RKO (cell line): Measurements from ENCODE around the gene PIK3AP1.

Experiments used
- DNase-seq: peaks from one replicate; pipeline ENCODE4 v3.0.0-alpha.2; 2016; ENCODE audit warnings: low spot score

PIK3AP1 gene

DNA sequence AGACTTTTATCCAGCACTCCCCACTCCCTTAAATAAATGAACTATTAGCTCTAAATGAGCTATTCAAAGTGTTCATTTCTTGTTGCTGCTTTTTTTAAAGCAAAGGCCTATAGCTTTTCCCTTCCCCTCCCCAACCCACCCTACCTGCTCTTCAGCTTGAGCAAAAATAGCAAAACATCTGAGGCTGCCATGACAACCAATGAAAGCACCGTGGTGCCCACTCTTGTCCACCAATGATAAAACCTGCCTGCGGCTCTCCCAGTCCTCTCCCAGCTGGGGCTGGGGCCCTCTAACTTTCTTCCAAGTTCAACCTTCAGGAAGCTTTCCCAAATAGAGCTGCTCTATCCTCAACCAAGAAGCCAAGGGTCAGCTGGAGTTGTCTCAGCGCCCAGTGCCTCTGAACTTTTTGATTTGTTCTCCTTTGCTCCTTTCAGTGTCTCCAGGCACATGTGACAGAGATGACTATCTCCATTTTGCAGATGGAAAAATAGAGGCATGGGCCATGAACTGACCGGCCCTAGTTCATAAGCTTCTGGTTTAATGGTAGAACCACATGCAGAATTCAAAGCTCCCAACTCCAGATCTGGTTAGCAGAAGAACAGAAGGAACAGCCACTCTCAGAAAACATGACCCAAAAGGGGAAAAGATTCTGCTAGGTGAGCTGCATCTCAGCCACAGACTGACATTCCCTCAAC, 47.7 kb downstream of the PIK3AP1 start:
- DNase-seq: no peak

DNA sequence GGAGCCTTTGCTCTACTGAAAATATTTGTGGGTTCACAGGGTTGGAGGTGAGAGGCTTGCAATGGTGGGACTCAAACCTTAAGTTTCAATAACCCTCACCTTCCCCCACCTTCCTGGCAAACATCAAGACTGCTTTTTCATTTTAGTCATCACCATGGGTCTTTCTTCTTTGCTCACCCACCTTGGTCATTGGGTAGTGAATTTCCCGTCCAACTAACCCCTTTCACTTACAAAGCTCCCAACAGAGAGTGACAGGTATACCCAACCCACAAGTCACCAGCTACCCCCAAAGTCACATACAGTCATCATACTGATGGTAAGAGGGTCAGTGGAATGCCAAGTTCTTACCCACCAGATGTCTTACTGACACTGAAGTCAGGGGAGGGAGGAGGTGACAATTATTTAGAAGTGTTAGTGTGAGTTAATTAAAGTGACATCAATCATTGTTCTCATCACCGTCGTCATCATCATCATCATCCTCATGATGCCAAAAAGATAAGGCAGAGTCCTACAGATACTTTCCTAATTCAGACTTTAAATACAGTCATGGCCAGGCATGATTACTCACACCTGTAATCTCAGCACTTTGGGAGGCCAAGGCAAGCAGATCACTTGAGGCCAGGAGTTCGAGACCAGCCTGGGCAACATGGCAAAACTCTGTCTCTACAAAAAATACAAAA, 49.0 kb downstream of the PIK3AP1 start:
- no peak for DNase-seq

DNA sequence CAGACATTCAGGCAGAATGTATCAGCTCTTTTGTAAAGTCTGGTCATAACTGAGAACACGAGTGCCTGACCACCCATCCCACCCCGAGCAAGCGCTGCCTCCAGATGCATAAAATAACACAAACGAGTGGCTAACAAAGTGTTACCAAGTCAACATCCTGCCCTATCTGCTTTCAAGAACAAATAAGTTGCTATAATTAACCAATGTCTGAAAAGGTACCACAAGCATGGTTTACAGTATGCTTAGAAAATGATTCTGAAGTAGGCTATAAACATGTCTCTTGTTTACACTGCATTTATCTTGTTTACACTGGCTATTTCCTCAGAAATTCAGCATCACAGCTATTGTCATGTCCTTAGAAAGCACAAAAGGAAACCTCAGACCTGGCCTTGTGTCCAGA, 49.5 kb downstream of the PIK3AP1 start:
- DNase-seq: no peak

DNA sequence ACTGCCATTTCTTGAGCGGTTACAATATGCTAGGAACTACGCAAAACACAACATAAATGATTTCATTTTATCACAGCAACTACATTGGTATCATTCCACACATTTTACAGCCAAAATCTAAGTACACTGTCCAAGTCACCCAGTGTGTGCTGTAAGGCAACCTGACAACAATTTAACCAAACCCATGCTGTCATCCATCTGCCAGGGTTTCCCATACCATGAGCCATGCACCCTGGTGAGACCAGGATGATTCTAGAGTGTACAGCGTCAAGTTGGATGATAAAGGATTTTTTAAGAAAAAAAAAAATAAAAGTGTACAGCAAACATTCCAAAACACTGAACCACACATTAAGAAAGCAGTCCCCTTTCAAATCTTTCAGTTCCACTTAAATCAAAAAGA, 52.9 kb downstream of the PIK3AP1 start:
- DNase-seq: no peak

DNA sequence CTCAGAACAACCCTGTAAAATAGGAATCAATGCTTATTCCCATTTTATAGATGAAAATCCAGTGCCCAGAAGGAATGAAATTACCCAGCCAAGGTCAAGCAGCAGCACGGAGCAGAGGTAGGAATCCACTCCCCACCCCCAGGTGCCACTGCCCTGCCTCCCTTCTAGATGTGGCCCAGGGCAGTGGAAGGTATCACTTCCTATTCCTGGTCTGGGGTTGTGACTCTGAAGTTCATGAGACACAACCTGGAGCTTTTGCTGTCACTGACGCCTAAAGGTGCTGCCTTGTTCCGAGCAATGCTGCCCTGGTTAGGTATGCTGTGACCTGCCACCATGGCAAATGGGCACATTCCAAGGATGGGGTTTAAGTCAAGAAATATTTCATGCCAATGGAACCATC, 53.6 kb downstream of the PIK3AP1 start:
- DNase-seq: no peak

DNA sequence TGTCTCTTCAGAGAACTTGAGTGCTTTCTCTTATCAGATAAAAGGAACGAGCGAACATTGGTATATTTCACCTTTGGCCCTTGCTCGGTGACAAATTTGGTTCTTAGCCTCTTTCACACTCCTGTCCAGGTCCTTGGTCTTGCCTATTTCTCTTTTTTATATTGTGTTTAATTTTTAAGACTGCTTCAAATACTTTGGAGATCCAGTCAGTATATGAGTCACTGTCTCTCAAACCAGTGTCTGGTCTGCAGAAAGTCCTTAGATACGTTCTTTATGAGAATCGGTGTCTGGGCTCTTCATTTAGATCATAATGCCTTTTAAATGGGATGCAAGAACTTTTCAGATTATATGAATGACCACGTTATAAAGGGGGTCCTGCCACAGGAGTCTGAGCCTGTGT, 55.0 kb downstream of the PIK3AP1 start:
- DNase-seq: no peak

DNA sequence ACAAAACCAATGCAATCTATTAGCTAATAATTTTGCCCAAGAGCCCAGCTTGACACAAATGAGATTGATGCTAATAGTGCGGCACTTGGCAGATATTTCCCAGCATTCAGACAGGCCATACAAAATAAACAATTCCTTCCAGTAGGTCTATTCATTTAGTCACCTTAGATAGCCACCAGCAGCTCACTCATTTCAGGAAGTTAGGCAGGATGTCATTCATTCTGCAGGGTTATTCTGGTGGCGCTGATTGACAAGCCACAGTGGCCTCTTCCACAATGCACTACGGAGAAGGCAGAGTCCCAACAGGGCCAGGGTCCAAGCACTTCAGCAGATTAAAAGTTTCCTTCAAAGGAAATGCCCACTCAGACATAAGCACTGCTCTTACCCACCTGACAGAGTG, 55.8 kb downstream of the PIK3AP1 start:
- no peak for DNase-seq

DNA sequence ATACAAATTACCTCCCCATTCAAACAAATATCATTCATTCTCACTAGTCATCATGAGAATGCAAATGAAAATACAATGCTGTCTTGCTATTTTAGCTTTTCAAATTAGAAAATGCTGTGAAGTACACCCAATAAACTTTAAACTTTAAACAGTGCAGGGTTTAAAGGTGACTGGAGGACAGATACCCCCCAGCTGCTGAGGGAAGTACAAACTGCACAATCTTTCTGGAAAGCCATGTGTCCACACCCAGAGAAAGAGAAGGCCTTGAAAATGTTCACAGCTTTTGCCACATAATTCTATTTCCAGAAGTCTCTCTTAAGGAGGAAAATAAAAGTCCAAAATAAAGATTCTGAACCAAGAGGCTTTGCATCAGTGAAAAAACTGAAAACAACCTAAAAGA, 56.5 kb downstream of the PIK3AP1 start:
- no peak for DNase-seq

DNA sequence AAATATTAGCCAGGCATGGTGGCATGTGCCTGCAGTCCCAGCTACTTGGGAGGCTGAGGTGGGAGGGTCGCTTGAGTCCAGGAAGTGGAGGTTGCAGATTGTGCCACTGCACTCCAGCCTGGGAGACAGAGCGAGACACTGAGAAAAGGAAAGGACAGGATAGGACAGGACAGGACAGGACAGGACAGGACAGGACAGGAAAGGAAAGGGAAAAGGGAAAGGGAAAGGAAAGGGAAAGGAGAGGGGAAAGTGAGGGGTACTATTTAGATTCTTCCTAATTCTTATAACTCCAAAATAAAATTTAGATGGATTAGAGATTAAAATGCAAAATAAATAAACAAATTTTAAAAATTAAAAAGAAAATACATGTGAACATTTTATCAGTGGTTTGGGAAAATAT, 58.7 kb downstream of the PIK3AP1 start:
- DNase-seq: no peak

DNA sequence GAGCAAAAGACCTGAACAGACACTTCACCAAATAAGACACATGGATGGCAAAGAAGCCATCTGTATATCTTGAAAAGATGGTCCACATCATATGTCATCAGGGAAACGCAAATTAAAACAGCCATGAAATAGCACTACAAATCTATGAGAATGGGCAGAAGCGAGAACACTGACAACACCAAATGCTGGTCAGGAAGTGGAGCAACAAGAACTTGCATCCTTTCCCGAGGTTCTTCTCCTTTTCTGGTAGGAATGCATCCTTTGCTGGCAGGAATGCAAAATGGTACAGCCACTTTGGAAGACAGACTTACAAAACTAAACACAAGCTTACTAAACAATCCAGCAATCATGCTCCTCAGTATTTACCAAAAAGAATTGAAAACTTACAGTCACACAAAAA, 60.0 kb downstream of the PIK3AP1 start:
- no peak for DNase-seq

DNA sequence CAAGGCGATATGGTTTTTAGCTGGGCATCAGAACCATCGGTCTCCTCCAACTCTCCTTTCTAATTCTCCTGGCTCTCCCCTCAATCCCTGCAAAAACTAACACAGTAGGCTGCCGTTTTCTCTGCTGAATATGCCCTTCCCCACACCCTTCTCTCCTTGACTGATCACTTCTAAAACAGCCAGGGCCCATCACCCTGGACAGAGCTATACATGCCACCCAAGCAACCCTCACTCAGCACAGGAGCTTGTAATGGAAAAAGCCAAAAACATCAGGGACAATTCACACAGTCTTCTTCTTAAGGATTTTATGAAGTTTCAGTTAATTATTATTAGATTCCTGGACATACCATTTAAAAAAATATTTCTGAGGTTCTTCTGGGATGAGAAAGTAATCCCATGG, 61.5 kb downstream of the PIK3AP1 start:
- no peak for DNase-seq

DNA sequence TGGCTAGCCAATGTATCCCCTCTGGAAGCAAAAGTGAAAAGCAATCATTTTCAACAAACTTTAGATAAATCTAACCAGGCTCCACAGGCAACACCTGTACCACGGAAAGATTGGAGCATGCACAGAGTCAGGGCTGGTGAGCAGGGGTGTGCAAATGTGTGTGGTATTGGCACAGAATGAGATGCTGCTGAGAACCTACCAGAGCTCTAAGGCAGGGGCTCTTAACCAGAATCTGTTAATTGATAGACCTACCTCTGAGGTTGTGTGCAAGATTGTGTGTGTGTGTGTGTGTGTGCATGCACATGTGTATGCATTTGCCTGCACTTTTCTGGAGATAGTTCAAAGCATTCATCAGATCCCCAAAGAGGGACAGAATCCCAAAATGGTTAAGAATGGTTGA, 62.9 kb downstream of the PIK3AP1 start:
- DNase-seq: no peak

DNA sequence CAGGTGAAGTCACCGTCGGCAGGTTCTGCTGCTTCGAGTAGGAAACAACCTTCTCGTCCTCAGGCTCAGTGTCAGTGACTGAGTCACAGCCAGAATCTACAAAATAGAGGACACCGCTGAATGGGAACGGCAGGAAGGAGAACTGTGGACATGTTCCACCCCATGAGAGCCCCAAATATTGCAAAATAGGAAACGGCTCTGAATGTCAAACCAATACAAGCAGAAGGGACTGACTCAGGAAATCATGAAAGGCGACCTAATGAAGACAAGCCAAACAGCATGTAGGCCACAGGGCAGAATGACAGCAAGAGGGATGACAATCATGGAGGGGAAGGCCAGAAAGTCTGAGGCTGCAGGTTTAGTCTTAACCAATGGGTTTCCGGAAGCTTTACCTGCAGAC, 63.5 kb downstream of the PIK3AP1 start:
- DNase-seq: no peak

DNA sequence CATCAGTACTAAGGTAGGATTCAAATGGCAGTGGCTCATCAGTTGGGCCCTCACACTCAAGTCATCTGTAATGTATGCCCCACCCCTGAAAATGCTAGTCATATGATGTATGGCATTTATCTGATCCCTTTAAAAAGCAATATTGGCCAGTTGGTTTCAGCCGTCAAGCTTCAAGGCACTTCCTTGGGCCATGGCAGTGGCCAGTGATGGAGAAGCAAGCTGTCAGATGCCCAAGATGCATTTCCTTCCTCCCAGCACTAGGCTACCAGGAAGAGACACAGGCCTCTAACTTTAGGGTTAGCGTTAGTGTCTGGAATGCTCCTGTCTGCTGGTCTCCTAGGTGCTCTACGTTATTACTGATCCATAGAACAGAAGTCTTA, 64.1 kb downstream of the PIK3AP1 start:
- DNase-seq: no peak

DNA sequence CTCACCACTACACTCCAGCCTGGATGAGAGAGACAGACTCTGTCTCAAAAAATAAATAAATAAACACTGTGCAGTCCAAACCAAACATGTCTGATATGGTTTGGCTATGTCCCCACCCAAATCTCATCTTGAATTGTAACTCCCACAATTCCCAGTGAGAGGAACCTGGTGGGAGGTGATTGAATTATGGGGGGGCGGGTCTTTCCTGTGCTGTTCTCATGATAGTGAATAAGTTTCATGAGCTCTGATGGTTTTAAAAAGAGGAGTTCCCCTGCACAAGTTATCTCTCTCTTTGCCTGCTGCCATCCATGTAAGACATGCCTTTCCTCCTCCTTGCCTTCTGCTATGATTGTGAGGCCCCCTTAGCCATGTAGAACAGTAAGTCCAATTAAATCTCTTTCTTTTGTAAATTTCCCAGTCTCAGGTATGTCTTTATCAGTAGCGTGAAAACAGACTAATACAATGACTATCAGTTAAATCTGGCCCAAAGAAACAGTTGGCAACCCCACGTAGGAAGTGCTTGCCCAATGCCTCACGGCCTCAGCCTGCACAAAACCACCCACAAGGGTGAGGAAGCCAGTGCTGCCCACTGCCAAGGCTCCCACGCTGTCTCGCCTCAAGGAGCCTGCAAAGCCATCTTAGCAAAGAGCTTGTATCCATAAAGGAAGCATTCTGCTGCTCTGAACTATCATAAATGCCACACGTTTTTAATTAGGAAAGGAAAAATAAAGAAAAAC, 64.7 kb downstream of the PIK3AP1 start:
- DNase-seq: no peak

DNA sequence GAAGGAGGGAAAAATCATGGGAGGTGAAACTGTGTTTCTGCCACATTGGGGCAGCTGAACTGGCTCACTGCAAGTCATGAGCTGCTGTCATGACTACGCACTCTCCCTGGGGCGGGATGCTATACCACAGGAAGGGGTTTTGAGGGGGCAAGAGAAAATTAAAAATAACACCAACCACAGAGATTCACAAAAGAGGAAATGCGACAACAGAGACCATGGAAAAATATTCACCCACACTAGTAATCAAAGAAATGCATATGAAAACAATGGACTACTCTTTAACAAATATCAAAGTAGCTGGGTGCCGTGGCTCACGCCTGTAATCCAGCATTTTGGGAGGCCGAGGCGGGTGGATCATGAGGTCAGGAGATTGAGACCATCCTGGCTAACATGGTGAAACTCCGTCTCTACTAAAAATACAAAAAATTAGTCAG, 68.3 kb downstream of the PIK3AP1 start:
- DNase-seq: no peak

DNA sequence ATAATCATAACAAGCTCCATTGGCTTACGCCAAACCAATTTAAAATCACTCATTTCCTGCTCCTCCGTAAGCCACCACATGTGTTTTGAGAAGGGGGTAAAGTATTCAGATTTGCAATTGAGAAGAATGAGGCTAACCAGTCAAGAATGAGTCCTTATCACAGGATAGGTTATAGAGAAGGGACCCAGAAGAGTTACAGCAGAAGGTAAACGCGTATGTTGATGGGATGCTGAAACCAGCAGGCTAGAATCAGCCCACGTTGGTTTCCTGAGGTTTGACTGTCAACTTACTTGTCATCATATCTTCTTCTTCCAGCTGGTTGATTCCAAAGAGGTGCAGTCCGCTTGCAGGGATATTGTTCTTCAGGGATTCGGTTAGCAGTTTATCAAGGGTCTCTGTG, 69.4 kb downstream of the PIK3AP1 start:
- no peak for DNase-seq

DNA sequence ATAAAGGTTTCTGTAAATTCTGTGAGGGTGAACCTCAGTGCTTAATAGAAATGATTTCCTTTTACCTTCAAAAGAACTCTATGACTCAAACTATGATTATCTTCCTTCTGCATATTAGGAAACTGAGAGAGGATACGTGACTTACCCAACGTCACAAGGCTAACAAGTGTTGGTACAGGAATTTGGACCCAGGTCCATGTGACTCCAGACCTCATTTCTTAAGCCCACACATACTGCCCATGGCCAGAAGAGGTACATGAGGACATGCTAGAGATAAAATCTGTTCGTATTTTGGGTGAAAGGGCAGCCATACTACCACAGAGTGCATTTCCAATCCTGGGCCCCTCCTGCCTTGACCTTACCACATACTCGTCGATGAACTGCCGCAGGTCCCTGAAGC, 72.0 kb downstream of the PIK3AP1 start:
- DNase-seq: no peak

DNA sequence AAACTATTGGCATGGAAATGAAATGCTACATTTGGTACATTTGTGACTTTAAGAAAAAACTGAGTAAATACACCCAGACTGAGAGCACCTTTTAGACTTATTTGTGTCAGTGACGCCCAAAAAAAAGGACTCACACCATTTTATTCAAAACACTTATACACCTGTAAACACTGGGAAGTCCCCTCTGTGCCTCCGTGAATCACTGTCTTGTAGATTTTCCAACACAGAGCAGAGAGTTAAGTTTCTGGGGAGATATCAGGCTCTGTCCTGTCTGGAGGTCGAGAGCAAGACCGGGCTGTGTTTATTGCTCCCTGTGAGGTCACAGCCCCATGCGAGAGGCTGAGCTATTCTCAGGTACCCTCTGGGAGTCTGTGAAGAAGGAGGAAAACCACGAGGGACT, 72.8 kb downstream of the PIK3AP1 start:
- no peak for DNase-seq

DNA sequence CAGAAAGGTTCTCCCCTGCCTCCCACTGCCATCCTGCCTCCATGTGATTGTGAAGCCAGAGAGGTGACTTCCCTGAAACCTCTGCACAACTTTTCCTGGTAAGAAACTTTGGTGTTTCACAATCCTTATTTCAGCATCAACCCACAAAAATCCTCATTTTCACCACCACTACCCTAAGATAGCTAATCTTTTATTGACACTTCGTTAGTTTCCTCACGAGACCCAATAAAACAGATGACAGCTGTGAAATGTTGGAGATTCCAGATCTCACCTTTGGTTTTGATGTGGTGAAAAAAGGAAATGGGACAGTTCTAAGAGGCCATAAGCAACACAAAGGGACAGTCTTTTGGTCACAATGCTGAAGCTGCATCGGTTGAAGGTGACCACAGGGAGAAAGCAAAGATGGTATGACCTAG, 73.6 kb downstream of the PIK3AP1 start:
- no peak for DNase-seq

DNA sequence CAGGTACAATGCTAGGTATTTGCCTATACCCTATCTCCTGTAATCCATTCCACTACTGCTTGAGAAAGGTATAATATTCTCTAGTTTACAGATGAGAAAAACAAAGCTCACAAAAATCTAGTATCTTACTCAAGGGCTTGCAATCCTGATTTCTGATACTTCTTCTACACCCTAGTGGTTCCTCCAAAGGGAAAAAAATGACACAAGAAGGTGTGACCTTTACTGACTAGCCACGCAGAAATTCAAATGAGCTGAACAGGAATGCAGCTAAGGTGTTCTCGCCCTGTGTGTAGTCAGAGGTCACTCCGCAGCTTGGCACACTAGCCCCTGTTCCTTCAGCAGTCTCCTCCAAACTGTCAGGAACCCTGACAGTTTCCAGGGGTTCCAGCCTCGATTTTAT, 74.0 kb downstream of the PIK3AP1 start:
- DNase-seq: no peak

DNA sequence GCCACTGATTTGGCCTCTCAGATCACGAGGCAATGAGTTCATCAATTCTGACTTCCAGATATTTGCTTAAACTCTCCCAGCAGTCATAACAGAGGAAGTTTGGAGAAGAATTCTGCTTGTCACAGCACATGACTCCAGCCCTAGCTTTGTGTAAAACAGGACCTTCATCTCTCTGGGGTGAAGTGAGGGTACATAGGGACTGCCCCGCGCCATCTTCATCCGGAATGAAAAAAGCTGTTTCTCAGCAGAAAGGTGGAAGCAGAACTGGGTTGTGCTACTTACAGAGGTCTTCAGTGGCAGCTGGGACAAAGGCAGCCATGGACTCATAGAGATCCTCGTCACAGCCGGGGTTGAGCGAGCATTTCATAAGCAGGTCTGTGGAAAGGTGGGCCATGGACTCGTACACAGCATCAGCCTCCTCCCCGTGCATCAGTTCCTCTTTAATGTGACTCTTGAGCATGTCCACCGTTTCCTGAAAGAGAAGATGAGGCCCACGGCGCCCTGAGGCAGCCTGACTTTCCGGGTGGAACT, 75.1 kb downstream of the PIK3AP1 start:
- no peak for DNase-seq

DNA sequence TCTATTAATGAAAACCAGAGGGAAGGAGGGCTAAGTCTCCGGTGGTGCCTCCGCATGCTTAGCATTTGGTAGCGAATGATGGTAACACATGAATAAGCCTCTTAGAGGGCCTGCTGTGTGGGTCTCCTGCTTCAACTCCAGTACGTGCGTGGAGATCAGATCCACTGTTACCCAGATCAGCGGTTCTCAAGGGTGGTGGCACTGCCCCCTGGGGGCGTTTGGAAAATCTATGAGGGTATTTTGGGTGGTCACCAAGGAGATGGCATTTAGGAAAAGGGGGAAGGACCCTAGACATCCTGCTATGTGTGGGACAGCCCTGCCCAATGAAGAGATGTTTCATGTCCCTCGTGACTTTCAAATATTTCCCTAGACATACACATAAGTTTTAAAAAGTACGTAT, 76.4 kb downstream of the PIK3AP1 start:
- no peak for DNase-seq
